Cardiac fibroblast (primary cell): ENCODE data around the gene TFF2.
A peak's percentile ranks its signal among the peaks of the same experiment; 100 is the strongest.

Source experiments
- DNase-seq, 2 donors: peaks; one replicate each; pipeline versions ENCODE4 v3.0.0 to v3.0.0-alpha.2; 2010; ENCODE audit warnings: low read depth in 2 of 2
- H3K4me3 ChIP-seq, 2 donors: replicated peaks in 1 of 2; 1 replicate in 1 of 2; 2 replicates in 1 of 2; pipeline ENCODE4 v1.5.1; 2011; ENCODE audit warnings: low read depth in 2 of 2, low read length in 2 of 2, mild to moderate bottlenecking in 2 of 2, moderate library complexity in 1 of 2
- CTCF ChIP-seq: IDR thresholded peaks from one replicate; pipeline ENCODE4 v1.5.1; 2011; ENCODE audit warnings: low read depth, mild to moderate bottlenecking, low read length, inconsistent platforms

TFF2 gene

DNA sequence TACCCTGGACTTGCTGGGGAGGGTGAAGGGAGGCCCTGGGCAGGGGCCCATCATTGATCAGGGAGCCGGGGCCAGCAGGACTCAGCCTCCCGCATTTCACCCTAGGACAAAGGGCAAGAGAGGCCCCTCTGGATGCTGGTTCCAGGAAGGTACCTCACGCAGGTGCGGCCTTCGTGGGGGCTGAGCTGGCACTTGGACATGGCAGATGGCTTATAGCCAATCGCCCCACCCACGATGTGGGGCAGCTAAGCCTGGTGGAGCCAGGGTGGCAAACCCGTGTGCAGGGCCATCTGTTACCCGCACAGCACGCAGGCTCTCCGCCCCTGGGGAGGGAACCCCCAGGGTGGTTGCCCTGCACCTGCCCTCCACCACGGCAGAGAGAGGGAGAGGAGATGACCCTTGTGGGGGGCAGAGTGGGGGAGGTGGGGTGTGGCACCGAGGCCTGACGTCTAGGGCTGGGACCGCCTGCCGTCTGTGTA, 38.1 kb downstream of the TFF2 start:
- H3K4me3 ChIP-seq, result no peak overlapping the region
- DNase-seq, result no peak
- no peak for TF ChIP-seq CTCF

DNA sequence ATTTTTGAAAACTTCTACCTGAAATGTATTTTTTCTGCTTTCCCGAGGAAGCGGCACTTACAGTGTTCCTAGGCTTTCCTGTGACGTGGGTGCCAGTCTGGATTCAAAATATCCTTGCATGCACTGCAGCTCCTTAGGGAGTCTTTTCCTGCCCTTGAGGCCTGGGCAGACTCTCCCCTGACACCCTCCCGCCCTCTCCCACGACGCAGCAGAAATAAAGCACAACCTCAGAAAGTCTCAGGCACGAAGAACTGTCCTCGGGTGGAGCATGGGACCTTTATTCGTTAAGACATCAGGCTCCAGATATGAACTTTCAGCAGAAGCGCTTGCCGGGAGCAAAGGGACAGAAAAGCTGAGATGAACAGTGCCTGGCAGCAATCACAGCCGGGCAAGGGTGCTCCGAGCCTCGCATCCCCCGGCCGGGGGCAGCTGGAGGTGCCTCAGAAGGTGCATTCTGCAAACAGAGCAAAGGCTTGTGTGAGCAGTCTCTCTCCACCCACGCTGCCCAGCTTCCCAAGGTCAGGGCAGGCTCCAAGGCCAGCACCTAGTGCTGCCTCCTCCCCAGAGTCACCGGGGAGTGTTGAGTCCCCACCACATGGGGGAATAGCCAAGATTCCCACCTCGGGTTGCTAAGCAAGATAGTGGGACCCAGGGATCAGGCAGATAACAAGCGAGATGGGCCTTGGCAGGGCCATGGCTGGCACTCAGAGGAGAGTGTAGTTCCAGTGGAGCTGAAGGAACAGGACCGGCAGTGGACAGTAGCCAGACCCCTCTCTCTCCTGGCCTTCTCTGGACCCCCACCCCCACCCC, 38.8 kb downstream of the TFF2 start:
- no peak for DNase-seq
- no peak overlapping the region for H3K4me3 ChIP-seq
- no peak for TF ChIP-seq CTCF

DNA sequence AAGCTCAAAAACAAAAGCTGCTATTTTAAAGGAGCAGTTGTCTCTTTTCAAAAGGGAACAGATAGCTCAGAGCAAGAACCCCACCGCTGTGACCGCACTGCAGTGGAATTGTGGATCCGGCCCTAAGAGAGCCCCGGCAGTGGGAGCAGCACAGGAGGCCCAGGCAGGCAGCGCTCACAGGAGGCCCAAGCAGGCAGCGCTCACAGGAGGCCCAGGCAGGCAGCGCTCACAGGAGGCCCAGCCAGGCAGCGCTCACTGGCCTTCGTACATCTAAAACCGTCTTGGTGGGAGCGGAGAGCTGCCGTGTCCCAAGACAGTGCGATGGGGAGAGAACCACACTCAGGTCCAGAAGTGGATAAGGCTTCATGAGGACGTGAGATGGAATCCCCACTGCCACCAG, 39.6 kb downstream of the TFF2 start:
- DNase-seq, result no peak
- no peak overlapping the region for H3K4me3 ChIP-seq
- no peak for TF ChIP-seq CTCF

GRCh38 chr21:42310411-42311001, 40.3 kb downstream of the TFF2 start:
- H3K4me3 ChIP-seq, result no peak overlapping the region
- no peak for DNase-seq
- no peak for TF ChIP-seq CTCF

DNA sequence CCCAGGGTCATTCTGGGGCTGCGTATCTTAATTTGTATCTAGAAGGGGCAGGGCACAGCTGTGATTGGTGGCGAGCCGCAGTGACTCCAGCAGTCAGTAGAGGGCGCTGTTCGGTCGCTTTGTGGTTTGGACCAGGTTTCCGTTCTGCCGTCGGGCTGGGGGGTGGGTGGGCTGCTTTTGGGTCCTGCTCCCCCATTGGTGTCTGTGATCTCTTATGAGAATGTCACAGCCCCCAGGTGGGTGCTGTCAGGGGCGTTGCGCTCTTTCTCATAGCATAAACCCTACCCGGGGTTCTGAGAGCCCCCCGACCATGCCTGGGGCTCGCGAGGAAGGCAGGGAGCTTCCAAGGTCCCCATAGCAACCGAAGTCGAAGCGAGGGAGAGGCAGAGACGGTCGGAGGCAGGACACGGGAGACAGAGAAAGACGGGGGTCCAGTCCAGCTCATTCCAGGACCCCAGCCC, 41.0 kb downstream of the TFF2 start:
- no peak overlapping the region for H3K4me3 ChIP-seq
- DNase-seq, result peak; percentile 9 to 21
- peak; percentile 73 for TF ChIP-seq CTCF

GRCh38 chr21:42308914-42309752, 41.7 kb downstream of the TFF2 start:
- TF ChIP-seq CTCF, result no peak
- H3K4me3 ChIP-seq, result no peak overlapping the region
- no peak for DNase-seq
